Measurements from ENCODE around the gene SMOC2. TPM values are rescaled to one million over a fixed set of nuclear protein-coding genes. Genes with fewer than 3 reads are reported as not detected.

Gene SMOC2
- total and polyA plus RNA-seq, 2 donors from 2014 or later, result 6.5 to 13.1 TPM

DNA sequence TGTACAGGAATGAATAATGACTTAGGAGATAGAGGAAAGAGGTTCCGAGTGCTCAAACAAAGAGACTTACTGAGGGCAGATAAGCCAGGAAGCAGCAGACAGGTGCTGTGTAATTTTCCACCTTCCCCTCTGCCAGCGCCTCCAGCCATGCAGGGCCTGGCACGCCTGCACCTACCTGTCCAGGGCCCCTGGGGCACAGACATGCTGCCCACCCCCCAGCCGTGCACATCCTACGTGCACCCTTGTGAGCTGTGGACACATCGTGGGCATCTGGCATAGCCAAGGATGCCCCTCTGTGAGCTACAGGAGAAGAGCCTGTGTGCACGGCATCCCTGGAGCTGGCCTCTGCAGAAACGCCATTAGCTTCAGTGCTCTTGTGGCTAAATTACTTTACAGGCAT lies 7.1 kb upstream of the SMOC2 start:
- FAIRE-seq, result no peak
- peaks cover 0 to 2% (median 2%) of the 10 kb centered on the region in 3 donors for H3K9me3 ChIP-seq (ENCODE audit: control insufficient read depth in 2 of 3, insufficient read depth in 1 of 3, low read length in 3 of 3)
- H3K9ac ChIP-seq (ENCODE audit: low read length in 3 of 3), result no peak overlapping the region
- TF ChIP-seq CTCF (IDR thresholded peaks at IDR 0.05; ENCODE audit: borderline replicate concordance, extremely low read depth, insufficient read depth), result no peak
- H3K27me3 ChIP-seq (ENCODE audit: control insufficient read depth, insufficient read depth, low read length), result no peaks in the 10 kb centered on the region
- DNase-seq, result no peak
- H3K4me3 ChIP-seq (ENCODE audit: low read length in 3 of 3), result no peak overlapping the region
- H3K36me3 ChIP-seq (ENCODE audit: control insufficient read depth in 2 of 3, insufficient read depth in 3 of 3, low read length in 3 of 3), result no peaks in the 10 kb centered on the region
- no peak overlapping the region for H3K27ac ChIP-seq (ENCODE audit: low read depth in 2 of 2, low read length in 2 of 2)
- intact Hi-C loops (cut with DNase I), result no loop called here
- H3K4me1 ChIP-seq (ENCODE audit: control insufficient read depth in 2 of 3, insufficient read depth in 2 of 3, low read depth in 1 of 3, low read length in 3 of 3), result no peaks in the 10 kb centered on the region

DNA sequence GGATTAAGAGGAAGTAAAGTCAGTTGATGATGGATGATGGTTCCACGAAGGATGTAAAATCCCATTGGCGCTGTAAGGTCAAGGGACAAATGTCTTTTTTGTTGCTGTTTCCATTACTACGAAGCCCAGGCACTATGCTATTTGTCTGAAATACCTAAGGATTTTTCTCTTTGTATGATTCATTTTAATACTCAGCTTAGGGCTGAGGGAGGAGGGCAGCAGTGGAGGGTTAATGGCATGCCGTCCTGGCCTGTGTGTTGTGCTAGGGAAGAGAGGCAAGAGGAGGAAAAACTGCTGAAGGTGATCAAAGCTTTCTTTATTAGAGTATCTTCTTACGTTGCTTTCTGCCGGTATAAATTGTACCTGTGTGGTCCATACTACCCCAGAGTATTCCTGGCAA lies 6.5 kb upstream of the SMOC2 start:
- intact Hi-C loops (cut with DNase I), result no loop called here
- no peak overlapping the region for H3K27ac ChIP-seq (ENCODE audit: low read depth in 2 of 2, low read length in 2 of 2)
- H3K27me3 ChIP-seq (ENCODE audit: control insufficient read depth, insufficient read depth, low read length), result no peaks in the 10 kb centered on the region
- DNase-seq (no peak), FAIRE-seq (no peak)
- no peak for TF ChIP-seq CTCF (IDR thresholded peaks at IDR 0.05; ENCODE audit: borderline replicate concordance, extremely low read depth, insufficient read depth)
- H3K9me3 ChIP-seq (ENCODE audit: control insufficient read depth in 2 of 3, insufficient read depth in 1 of 3, low read length in 3 of 3), result no peaks in the 10 kb centered on the region
- H3K4me3 ChIP-seq (ENCODE audit: low read length in 3 of 3), result no peak overlapping the region
- no peaks in the 10 kb centered on the region for H3K36me3 ChIP-seq (ENCODE audit: control insufficient read depth in 2 of 3, insufficient read depth in 3 of 3, low read length in 3 of 3)
- no peaks in the 10 kb centered on the region for H3K4me1 ChIP-seq (ENCODE audit: control insufficient read depth in 2 of 3, insufficient read depth in 2 of 3, low read depth in 1 of 3, low read length in 3 of 3)
- H3K9ac ChIP-seq (ENCODE audit: low read length in 3 of 3), result no peak overlapping the region

DNA sequence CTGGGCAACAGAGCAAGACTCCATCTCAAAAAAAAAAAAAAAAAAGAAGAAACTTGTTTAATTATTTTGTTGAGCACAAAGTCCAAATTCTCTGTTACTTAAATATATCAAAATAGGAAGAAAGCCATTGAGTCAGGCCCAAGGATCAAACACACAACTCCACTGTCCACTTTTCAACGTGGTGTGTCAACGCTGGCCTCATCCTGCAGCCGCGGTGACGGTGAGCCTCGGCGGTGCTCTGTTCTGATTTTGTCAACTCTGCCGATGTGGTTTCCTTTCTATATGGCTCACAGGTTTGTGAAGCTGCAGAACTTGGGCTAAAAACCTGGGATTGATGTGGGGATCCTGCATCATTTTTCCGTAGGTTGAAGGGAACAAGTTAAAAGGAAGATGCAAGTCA lies 3.2 kb upstream of the SMOC2 start:
- no peaks in the 10 kb centered on the region for H3K9me3 ChIP-seq (ENCODE audit: control insufficient read depth in 2 of 3, insufficient read depth in 1 of 3, low read length in 3 of 3)
- no peak overlapping the region for H3K9ac ChIP-seq (ENCODE audit: low read length in 3 of 3)
- H3K27me3 ChIP-seq (ENCODE audit: control insufficient read depth, insufficient read depth, low read length), result no peaks in the 10 kb centered on the region
- H3K27ac ChIP-seq (ENCODE audit: low read depth in 2 of 2, low read length in 2 of 2), result no peak overlapping the region
- no peak for DNase-seq
- H3K36me3 ChIP-seq (ENCODE audit: control insufficient read depth in 2 of 3, insufficient read depth in 3 of 3, low read length in 3 of 3), result no peaks in the 10 kb centered on the region
- no peak for TF ChIP-seq CTCF (IDR thresholded peaks at IDR 0.05; ENCODE audit: borderline replicate concordance, extremely low read depth, insufficient read depth)
- intact Hi-C loops (cut with DNase I), result no loop called here
- no peaks in the 10 kb centered on the region for H3K4me1 ChIP-seq (ENCODE audit: control insufficient read depth in 2 of 3, insufficient read depth in 2 of 3, low read depth in 1 of 3, low read length in 3 of 3)
- no peak for FAIRE-seq
- H3K4me3 ChIP-seq (ENCODE audit: low read length in 3 of 3), result no peak overlapping the region
